ENCODE data around the gene DPM1.

Gene DPM1

GRCh38 chr20:50929299-50930138 lies 28.8 kb downstream of the DPM1 start:
- DNase-seq, result peak; percentile 92 to 94

- no peak for DNase-seq
Observed at GRCh38 chr20:50928469-50928868, 29.9 kb downstream of the DPM1 start.

- DNase-seq, result no peak
Observed at GRCh38 chr20:50926530-50926929, 31.8 kb downstream of the DPM1 start.

DNA sequence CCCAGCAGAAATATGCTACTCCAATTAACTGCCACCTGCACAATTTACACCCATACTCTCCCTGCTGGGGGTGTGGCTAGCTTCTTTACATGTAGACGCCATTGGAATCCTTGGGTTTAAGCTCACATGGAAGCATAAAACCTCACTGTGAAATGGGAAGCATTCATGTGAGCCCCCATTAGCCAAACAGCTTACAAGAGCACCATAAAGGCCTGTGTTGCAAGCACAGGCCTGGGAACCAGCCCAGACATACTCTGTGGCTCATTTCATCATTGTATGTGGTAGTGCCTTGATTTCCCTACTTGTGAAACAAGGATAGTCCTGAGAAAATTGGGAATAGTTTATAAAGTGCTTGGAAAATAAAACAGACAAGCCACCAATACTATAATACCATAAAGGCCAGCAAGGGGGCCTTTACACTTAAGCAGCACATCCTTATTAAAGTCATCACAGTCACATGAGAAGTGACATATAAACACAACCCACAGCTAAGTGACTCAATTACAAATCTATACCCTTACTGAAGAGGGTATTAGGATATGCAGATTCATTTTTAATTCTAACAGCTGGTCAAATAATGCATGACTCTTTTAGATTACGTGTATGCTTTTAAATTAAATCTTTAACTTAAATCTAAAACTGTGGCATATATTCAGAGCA lies 33.9 kb downstream of the DPM1 start:
- DNase-seq, result no peak

GRCh38 chr20:50921803-50922501 lies 36.4 kb downstream of the DPM1 start:
- no peak for DNase-seq

- DNase-seq, result no peak
Observed at GRCh38 chr20:50920997-50921396, 37.3 kb downstream of the DPM1 start.

- DNase-seq, result no peak
Observed at GRCh38 chr20:50919567-50919966, 38.8 kb downstream of the DPM1 start.

GRCh38 chr20:50918403-50918802 lies 39.9 kb downstream of the DPM1 start:
- DNase-seq, result no peak

DNA sequence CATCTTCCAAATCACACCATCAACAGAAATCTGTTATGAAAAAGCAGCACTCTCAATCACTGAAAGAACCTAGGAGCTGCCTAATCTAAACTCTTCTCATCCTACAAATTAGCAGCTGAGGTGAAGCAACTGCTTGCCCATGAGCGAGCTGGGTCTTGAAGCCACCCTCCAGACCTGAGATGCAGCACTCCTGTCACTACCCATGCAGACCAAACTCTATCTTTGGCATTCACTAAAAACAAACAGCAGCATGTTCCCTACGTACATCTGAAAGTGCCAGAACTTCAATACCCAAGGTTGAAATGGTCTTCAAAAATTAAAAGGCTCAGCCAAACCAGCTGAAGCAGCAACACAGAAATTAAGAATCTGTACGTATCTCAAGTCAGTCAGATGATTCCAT lies 41.4 kb downstream of the DPM1 start:
- no peak for DNase-seq

DNA sequence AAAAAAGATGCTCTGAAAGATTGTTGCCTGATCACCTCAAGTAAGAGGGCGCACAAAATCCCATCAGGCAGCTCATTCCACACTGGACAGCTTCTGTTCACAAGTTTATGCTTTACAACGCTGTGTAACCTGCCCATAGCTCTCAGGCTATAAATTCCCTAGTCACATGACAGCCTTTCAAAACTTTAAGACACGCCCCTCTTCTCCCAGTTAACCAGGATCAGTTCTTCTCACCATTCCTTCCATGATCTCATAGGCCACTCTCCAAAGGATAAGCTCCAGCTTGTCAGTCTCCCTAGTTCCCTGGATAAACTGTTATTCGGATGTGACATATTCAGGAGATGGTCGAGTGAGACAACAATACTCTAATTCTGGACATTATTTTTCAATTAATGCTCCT lies 42.1 kb downstream of the DPM1 start:
- no peak for DNase-seq

DNA sequence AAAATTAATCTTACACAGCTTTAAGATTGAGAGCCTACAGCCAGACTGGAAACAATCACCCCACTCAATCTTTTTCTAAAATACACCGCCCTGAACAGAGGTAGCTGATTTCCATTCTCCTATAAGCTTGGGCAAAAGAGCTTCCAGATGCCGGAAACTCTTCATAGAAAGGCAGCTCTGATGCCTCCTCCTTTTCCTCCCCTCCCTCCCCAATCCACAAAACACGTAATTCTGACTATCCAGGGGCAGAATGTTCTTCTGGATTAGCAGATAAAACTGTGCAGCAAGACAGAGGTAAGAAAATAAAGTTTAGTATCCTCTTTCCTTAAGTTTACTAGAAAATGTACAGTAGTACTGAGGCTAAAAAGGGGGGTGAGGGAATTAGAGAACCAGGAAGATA lies 42.9 kb downstream of the DPM1 start:
- DNase-seq, result no peak

DNA sequence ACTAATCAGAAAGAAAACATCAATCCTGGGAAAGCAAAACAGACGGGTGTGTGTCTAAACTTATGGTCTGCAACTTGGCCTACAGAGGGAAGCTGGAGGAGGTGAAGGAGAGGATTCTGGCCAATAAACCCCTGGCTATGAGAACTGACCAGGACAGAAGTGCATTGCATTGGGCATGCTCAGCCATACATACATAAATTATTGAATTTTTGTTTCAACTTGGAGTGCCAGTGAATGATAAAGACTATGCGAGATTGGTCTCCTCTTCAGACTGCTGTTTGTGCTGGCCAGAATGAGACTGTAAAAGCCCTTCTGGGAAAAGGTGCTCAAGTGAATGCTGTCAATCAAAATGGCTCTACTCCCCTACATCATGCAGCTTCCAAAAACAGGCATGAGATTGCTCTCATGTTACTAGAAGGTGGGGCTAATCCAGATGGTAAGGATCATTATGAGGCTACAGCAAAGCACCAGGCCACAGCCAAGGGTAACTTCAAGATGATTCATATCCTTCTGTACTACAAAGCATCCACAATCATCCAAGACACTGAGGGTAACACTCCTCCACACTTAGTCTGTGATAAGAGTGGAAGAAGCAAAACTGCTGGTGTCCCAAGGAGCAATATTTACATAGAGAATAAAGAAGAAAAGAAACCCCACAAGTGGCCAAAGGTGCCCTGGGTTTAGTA lies 44.5 kb downstream of the DPM1 start:
- no peak for DNase-seq

DNA sequence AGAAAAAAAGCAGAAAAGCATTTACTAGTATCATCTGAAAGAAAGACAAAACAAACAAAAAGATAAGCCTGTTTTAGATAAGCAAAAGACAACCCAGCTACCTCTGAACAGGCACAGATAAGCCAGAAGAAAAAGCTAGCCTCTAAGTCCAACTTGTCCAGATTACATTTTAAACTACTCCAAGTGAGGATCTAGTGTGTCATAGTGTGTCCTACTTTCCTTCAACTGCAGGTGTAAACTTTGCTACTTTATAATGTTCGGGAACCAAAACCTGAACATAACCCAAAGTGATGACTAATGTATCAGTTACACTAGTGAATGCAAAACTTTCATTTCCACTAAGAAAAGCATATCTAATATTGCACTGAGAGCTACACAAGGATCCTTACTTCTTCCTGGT lies 46.6 kb downstream of the DPM1 start:
- no peak for DNase-seq

DNA sequence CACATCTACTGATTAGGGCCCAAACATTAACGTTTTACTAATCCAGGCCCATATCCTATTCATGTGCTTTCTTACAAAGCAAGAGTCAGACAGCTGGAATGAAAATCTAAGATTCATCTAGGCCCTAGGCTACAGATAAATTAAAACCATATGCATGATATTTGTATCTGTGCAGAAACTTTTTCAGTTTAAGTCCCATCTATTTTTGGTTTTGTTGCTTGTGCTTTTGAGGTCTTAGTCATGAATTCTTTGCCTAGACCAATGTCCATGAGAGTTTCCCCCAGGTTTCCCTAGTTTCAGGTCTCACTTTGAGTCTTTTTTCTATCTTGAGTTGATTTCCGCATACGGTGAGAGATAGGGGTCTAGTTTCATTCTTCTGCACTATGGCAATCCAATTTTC lies 47.3 kb downstream of the DPM1 start:
- no peak for DNase-seq

GRCh38 chr20:50909413-50909812 lies 48.9 kb downstream of the DPM1 start:
- DNase-seq, result no peak

DNA sequence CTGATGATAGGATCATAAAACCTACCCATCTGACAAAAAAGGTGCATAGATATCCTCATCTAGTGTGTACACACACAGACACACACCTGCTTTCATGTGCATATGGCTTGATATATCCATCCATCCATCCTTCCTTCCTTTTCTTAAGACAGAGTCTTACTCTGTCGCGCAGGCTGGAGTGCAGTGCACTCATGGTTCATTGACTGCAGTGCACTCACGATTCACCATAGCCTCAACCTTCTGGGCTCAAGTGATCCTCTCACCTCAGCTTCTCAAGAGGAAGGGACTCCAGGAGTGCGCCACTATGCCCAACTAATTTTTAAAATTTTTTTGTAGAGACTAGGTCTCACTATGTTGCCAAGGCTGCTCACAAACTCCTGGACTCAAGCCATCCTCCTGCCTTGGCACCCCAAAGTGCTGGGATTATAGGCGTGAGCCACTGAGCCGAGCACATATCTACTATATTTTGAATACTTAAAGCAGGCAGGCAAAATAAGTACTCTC lies 54.2 kb downstream of the DPM1 start:
- DNase-seq, result no peak

GRCh38 chr20:50903353-50904051 lies 54.8 kb downstream of the DPM1 start:
- DNase-seq, result no peak

GRCh38 chr20:50901301-50901700 lies 57.0 kb downstream of the DPM1 start:
- no peak for DNase-seq

DNA sequence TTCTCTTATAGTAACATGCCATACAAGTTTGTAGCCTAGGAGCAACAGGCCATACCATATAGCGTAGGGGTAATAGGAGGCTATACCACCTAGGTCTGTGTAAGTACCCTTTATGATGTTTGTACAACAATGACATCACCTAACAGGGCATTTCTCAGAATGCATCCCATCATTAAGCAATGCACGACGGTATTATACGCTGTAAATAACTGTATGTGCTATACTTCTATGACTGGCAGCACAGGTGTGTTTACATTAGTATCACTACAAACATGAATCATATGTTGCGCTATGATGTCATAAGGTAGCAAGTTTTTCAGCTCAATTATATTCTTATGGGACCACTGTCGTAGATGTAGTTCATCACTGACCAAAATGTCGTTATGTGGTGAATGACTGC lies 58.1 kb downstream of the DPM1 start:
- DNase-seq, result no peak

GRCh38 chr20:50898475-50898874 lies 59.9 kb downstream of the DPM1 start:
- no peak for DNase-seq

GRCh38 chr20:50895111-50895830 lies 63.1 kb downstream of the DPM1 start:
- no peak for DNase-seq

DNA sequence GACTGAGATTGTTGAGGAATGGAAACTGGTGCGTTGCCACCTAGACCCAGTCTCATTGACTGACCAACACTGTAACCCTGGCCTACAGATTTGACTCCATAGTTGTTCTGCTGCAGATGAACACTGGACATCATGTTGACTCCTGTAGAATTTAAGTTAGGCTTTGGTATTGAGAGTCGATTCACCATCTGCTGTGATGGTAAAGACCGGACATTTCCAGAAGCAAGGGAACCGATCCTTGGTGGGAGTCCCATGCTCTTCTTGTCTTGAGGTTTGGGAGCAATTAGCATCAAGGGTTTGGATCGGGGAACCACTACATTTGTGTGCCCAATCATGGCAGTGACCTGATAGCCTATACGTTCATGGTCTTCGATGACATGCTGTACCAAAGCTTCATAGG lies 64.7 kb downstream of the DPM1 start:
- DNase-seq, result no peak
